HepG2 (cell line): ENCODE measurements around the gene PDCD11. TPM values are rescaled to one million over a fixed set of nuclear protein-coding genes. Genes with fewer than 3 reads are reported as not detected.

Source experiments
- DNMT3B ChIP-seq: conservative IDR thresholded peaks from 2 replicates; pipeline ENCODE4 v1.6.1; 2016; ENCODE audit warnings: missing biosample characterization, control low read depth
- ELF3 ChIP-seq: IDR thresholded peaks from 2 replicates; pipeline ENCODE4 v1.6.1; 2016; ENCODE audit warnings: missing genetic modification reagents, missing compliant biosample characterization
- GFI1 ChIP-seq: sonication (generic); formaldehyde crosslinking; IDR thresholded peaks from 2 replicates; pipeline ENCODE4 v1.5.0; 2020; ENCODE audit warnings: missing genetic modification reagents, mild to moderate bottlenecking, borderline replicate concordance
- GZF1 ChIP-seq: sonication (generic); formaldehyde crosslinking; IDR thresholded peaks from 2 replicates; pipeline ENCODE4 v1.5.1; 2020; ENCODE audit warnings: mild to moderate bottlenecking, missing genetic modification reagents
- HIC2 ChIP-seq: sonication (generic); formaldehyde crosslinking; IDR thresholded peaks from 2 replicates; pipeline ENCODE4 v1.9.0; 2022; ENCODE audit warnings: low read depth, missing genetic modification reagents
- HIVEP1 ChIP-seq: sonication (generic); formaldehyde crosslinking; IDR thresholded peaks from 2 replicates; pipeline ENCODE4 v1.4.0; 2020; ENCODE audit warnings: mild to moderate bottlenecking, missing genetic modification reagents
- KAT8 ChIP-seq: IDR thresholded peaks from 2 replicates; pipeline ENCODE4 v1.6.1; 2016; ENCODE audit warnings: missing genetic modification reagents, missing compliant biosample characterization
- MED1 ChIP-seq: sonication (generic); formaldehyde crosslinking; IDR thresholded peaks from 2 replicates; pipeline ENCODE4 v1.4.0; 2020; ENCODE audit warnings: missing genetic modification reagents
- NFE2L2 ChIP-seq: fragments of 150-350 bp; IDR thresholded peaks from 2 replicates; pipeline ENCODE4 v1.6.1; 2014; ENCODE audit warnings: low read length
- RAD21 ChIP-seq: fragments of 450-650 bp; formaldehyde crosslinking; IDR thresholded peaks from 2 replicates; pipeline ENCODE4 v1.5.0; 2020; ENCODE audit warnings: mild to moderate bottlenecking
- ZMAT3 ChIP-seq: sonication (generic); formaldehyde crosslinking; conservative IDR thresholded peaks from 2 replicates; pipeline ENCODE4 v1.7.0; 2021; ENCODE audit warnings: missing genetic modification reagents
- ZNF180 ChIP-seq: sonication (generic); formaldehyde crosslinking; IDR thresholded peaks from 2 replicates; pipeline ENCODE4 v1.4.0; 2020; ENCODE audit warnings: low read depth, missing genetic modification reagents, borderline replicate concordance
- ZNF235 ChIP-seq: sonication (generic); formaldehyde crosslinking; IDR thresholded peaks from 2 replicates; pipeline ENCODE4 v1.8.1; 2023; ENCODE audit warnings: mild to moderate bottlenecking, missing genetic modification reagents, borderline replicate concordance
- ZNF557 ChIP-seq: sonication (generic); formaldehyde crosslinking; IDR thresholded peaks from 2 replicates; pipeline ENCODE4 v1.4.0; 2020; ENCODE audit warnings: missing genetic modification reagents
- ZNF660 ChIP-seq: sonication (generic); formaldehyde crosslinking; IDR thresholded peaks from 2 replicates; pipeline ENCODE4 v1.5.1; 2020; ENCODE audit warnings: mild to moderate bottlenecking, low read depth, missing genetic modification reagents, borderline replicate concordance
- ZNF776 ChIP-seq: sonication (generic); formaldehyde crosslinking; IDR thresholded peaks from 2 replicates; pipeline ENCODE4 v1.4.0; 2020; ENCODE audit warnings: mild to moderate bottlenecking, missing genetic modification reagents
- ZNF784 ChIP-seq: sonication (generic); formaldehyde crosslinking; IDR thresholded peaks from 2 replicates; pipeline ENCODE4 v1.5.1; 2020; ENCODE audit warnings: missing genetic modification reagents, mild to moderate bottlenecking, borderline replicate concordance
- ZNF792 ChIP-seq: IDR thresholded peaks from 2 replicates; pipeline ENCODE4 v1.6.1; 2016
- polyA plus RNA-seq, 8 experiments: library from polyadenylated mRNA; depleted of rRNA in 3 of 8; stranded (reverse) in 7 of 8; unstranded in 1 of 8; fragments of >200 nt; fragmentation: Illumina TruSeq in 4 of 8; extraction: Trizol in 4 of 8; gene quantifications; 2 replicates each; pipeline versions ENCODE4 v1.2.1 to v1.2.3, GENCODE V29; 2011 to 2016; ENCODE audit warnings: low read depth in 4 of 8, missing spikeins in 1 of 8, mixed read lengths in 1 of 8; ENCODE audit not compliant: insufficient read depth in 1 of 8
- total RNA-seq, 5 experiments: library from RNA; depleted of rRNA; stranded (reverse); fragments of >200 nt; fragmentation: Illumina TruSeq; extraction: Trizol; gene quantifications; 2 replicates each; pipeline ENCODE4 v1.2.3, GENCODE V29; 2016; ENCODE audit warnings: low read depth in 1 of 5
- TF ChIP-seq, protein P1 (sequence below), 2 experiments: sonication (generic) in 1 of 2; formaldehyde crosslinking in 1 of 2; IDR thresholded peaks; 2 replicates each; pipeline versions ENCODE4 v1.5.1 to v1.6.1; 2011 to 2020; ENCODE audit warnings: borderline replicate concordance in 1 of 2, low read depth in 1 of 2, low read length in 1 of 2, mild to moderate bottlenecking in 1 of 2, missing genetic modification reagents in 1 of 2, moderate library complexity in 1 of 2
- TF ChIP-seq, protein P2 (sequence below): sonication (generic); formaldehyde crosslinking; IDR thresholded peaks from 2 replicates; pipeline ENCODE4 v1.4.0; 2020; ENCODE audit warnings: missing genetic modification reagents, mild to moderate bottlenecking, borderline replicate concordance
- TF ChIP-seq, protein P3 (sequence below): sonication (generic); formaldehyde crosslinking; IDR thresholded peaks from 2 replicates; pipeline ENCODE4 v1.4.0; 2020; ENCODE audit warnings: missing genetic modification reagents
- TF ChIP-seq, protein P4 (sequence below): sonication (generic); formaldehyde crosslinking; IDR thresholded peaks from 2 replicates; pipeline ENCODE4 v1.8.1; 2022; ENCODE audit warnings: low read depth, mild to moderate bottlenecking, missing genetic modification reagents

The PDCD11 gene
- total and polyA plus RNA-seq, 2 of the 13 experiments (the other 11 are each of a cell fraction or from before 2014, with no cell fraction given) = 12.8 to 52.8 TPM

DNA sequence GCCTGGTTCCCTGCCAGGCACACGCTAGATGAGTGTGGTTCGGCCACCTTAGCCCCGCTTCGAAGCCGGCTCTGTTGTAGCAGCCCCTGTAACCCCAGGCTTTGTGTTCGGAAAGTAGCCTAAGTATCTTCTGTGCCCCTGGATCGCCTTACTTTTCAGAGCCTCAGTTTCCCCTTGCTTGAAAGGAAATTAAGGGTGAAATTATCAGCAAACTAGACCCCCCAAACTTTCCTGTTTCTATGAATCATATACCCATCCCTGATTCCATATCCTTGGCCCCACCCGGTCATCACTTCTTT is 312 bp downstream of the PDCD11 start (continued):
- TF ChIP-seq, protein P1, sequence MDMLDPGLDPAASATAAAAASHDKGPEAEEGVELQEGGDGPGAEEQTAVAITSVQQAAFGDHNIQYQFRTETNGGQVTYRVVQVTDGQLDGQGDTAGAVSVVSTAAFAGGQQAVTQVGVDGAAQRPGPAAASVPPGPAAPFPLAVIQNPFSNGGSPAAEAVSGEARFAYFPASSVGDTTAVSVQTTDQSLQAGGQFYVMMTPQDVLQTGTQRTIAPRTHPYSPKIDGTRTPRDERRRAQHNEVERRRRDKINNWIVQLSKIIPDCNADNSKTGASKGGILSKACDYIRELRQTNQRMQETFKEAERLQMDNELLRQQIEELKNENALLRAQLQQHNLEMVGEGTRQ (IDR thresholded peaks at IDR 0.05; ENCODE audit: low read depth, low read length) = no peak
- TF ChIP-seq, protein P1 (CRISPR knock-in tag; IDR thresholded peaks at IDR 0.05; ENCODE audit: borderline replicate concordance) = no peak
- no peak for TF ChIP-seq DNMT3B (CRISPR knock-in tag)
- TF ChIP-seq, protein P2, sequence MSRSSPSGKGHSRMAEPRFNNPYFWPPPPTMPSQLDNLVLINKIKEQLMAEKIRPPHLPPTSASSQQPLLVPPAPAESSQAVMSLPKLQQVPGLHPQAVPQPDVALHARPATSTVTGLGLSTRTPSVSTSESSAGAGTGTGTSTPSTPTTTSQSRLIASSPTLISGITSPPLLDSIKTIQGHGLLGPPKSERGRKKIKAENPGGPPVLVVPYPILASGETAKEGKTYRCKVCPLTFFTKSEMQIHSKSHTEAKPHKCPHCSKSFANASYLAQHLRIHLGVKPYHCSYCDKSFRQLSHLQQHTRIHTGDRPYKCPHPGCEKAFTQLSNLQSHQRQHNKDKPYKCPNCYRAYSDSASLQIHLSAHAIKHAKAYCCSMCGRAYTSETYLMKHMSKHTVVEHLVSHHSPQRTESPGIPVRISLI (CRISPR knock-in tag) = no peak
- TF ChIP-seq ZNF792 = 0 out of 2 replicates have a peak, but pooled peaks have one; percentile 0
- TF ChIP-seq MED1 (CRISPR knock-in tag) = no peak
- TF ChIP-seq RAD21 (CRISPR knock-in tag) = 0 out of 2 replicates have a peak, but pooled peaks have one; percentile 26
- TF ChIP-seq, protein P3, sequence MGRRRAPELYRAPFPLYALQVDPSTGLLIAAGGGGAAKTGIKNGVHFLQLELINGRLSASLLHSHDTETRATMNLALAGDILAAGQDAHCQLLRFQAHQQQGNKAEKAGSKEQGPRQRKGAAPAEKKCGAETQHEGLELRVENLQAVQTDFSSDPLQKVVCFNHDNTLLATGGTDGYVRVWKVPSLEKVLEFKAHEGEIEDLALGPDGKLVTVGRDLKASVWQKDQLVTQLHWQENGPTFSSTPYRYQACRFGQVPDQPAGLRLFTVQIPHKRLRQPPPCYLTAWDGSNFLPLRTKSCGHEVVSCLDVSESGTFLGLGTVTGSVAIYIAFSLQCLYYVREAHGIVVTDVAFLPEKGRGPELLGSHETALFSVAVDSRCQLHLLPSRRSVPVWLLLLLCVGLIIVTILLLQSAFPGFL = no peak
- TF ChIP-seq GZF1 (CRISPR knock-in tag) = no peak
- TF ChIP-seq NFE2L2 = no peak
- TF ChIP-seq ZNF784 (CRISPR knock-in tag) = no peak
- no peak for TF ChIP-seq ZNF776 (CRISPR knock-in tag)
- TF ChIP-seq ELF3 = no peak
- no peak for TF ChIP-seq ZNF235
- no peak for TF ChIP-seq GFI1 (CRISPR knock-in tag)
- 0 out of 2 replicates have a peak, but pooled peaks have one; percentile 6 for TF ChIP-seq HIVEP1
- TF ChIP-seq HIC2 = no peak
- TF ChIP-seq, protein P4, sequence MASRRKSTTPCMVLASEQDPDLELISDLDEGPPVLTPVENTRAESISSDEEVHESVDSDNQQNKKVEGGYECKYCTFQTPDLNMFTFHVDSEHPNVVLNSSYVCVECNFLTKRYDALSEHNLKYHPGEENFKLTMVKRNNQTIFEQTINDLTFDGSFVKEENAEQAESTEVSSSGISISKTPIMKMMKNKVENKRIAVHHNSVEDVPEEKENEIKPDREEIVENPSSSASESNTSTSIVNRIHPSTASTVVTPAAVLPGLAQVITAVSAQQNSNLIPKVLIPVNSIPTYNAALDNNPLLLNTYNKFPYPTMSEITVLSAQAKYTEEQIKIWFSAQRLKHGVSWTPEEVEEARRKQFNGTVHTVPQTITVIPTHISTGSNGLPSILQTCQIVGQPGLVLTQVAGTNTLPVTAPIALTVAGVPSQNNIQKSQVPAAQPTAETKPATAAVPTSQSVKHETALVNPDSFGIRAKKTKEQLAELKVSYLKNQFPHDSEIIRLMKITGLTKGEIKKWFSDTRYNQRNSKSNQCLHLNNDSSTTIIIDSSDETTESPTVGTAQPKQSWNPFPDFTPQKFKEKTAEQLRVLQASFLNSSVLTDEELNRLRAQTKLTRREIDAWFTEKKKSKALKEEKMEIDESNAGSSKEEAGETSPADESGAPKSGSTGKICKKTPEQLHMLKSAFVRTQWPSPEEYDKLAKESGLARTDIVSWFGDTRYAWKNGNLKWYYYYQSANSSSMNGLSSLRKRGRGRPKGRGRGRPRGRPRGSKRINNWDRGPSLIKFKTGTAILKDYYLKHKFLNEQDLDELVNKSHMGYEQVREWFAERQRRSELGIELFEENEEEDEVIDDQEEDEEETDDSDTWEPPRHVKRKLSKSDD (CRISPR knock-in tag) = no peak
- no peak for TF ChIP-seq ZNF660 (CRISPR knock-in tag)
- no peak for TF ChIP-seq ZNF180 (CRISPR knock-in tag)
- TF ChIP-seq ZNF557 (CRISPR knock-in tag) = no peak
- TF ChIP-seq ZMAT3 (CRISPR knock-in tag) = no peak
- no peak for TF ChIP-seq KAT8 (CRISPR knock-in tag)
